ENCODE data around the gene ARHGEF4. TPM values are rescaled to one million over a fixed set of nuclear protein-coding genes. Genes with fewer than 3 reads are reported as not detected.

ARHGEF4 gene
- total RNA-seq, 1 experiment from 2014 or later, result 4.0 TPM

DNA sequence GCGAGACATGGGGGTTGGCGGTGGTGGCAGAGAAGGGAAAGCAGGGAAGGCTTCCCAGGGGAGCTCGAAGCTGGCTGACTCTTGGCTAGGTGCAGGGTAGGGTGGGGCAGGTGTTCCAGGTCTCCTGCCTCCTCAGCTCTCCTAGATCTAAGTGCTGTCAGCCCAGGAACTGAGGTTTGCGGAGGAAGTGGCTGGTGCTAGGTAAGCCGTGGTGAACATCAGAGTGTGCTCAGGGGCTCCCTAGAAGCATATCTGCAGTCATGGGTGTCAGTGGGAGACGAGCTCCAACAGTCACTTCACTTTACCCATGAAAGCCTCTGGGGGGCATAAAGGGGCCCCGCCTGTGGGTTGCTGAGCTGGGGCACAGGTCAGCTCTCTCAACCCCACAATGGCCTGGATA lies 34.1 kb downstream of the ARHGEF4 start:
- in situ Hi-C loops (cut with HindIII; ENCODE audit: low pct_unique_long_range_greater_than_20kb, low sequenced_read_pairs), result no loop called here
- no peak for DNase-seq (ENCODE audit: low read depth, low spot score)

DNA sequence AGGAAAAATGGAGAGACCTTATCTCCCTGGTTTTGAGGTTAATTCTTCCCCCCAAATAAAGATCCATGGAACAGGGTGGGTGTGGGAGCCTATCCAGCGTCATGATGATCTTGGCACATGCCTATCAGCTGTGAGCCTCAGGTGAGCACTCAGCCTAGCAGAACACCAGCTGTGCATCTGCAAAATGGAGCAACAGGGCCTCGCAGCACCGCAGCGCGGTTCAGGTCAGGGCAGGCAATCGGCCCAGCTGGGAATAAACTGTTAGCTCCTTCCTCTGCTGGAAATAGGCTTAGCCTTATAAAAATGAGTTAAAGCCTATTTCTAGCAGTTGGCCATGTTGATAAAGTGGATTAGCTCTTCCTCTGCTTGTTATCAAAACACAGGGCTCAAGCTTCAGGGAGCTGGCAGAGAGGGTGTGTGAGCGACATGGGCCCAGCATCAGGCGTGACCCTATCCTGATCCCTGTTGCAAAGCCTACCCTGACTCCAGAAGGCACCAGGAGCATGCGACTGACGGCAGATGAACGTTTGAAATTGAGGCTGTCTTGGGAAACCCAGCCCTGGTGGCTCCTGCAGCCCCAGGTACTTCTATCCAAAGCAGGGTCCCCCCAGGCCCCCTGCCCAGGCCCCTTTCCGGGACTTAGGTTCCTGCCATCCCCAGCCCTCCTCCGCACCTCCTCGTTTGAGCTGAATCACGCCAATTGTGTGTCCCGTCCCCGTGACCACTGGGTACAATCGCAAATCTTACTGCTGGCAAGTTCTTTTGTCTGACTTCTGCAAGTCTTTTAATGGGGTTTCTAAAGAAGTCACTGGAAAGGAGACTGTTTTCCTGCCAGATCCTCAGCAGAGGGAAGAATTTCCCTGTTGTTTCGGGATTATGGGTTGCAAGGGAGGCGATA lies 35.4 kb downstream of the ARHGEF4 start:
- DNase-seq (ENCODE audit: low read depth, low spot score), result no peak
- in situ Hi-C loops (cut with HindIII; ENCODE audit: low pct_unique_long_range_greater_than_20kb, low sequenced_read_pairs), result no loop called here

DNA sequence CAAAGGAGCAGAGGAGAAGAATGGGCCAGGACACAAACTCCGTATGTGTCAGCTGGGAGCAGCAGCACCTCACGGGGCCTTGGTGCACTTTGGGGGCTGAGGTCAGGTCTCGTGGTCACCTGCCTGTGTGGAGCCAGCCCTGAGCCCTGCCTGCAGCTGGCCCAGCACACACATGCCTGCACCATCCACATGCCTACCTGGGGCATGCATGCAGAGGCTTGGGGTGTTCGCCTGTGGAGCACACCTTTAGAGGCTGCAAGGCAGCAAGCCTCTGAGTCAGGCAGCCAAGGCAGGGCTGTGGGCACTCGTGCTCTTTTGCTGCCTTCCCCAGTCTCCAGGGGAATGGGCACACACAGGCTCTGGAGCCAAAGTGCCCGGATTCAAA lies 36.0 kb downstream of the ARHGEF4 start:
- in situ Hi-C loops (cut with HindIII; ENCODE audit: low pct_unique_long_range_greater_than_20kb, low sequenced_read_pairs), result no loop called here
- no peak for DNase-seq (ENCODE audit: low read depth, low spot score)

- in situ Hi-C loops (cut with HindIII; ENCODE audit: low pct_unique_long_range_greater_than_20kb, low sequenced_read_pairs), result no loop called here
- DNase-seq (ENCODE audit: low read depth, low spot score), result peak; percentile 74
Measured at GRCh38 chr2:130873700-130874346, 37.1 kb downstream of the ARHGEF4 start.

- in situ Hi-C loops (cut with HindIII; ENCODE audit: low pct_unique_long_range_greater_than_20kb, low sequenced_read_pairs), result no loop called here
Measured at GRCh38 chr2:130874512-130874911, 37.8 kb downstream of the ARHGEF4 start.

DNA sequence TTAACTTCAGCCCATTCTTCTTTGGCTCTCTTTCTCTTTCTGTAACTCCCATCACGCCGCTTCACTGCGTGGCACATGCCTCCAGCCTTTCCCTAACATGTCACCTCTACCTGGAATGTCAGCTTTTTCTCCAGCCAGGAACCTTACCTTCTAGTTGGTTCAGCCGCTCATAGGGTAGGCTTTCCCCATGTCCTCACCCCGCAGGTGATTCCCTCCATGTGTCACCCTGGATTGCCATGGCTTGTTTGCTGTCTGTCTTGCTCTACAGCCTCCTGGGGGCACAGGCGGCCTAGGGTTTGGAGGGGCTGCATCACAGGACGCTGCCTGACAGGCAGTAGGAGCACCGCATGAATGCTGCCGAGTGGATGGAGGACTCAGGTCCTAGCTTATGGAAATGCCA lies 39.2 kb downstream of the ARHGEF4 start:
- no peak for DNase-seq (ENCODE audit: low read depth, low spot score)
- in situ Hi-C loops (cut with HindIII; ENCODE audit: low pct_unique_long_range_greater_than_20kb, low sequenced_read_pairs), result no loop called here

More at GRCh38 chr2:130874512-130874911, 37.8 kb downstream of the ARHGEF4 start:
- no peak for DNase-seq (ENCODE audit: low read depth, low spot score)

GRCh38 chr2:130877258-130877657 lies 40.5 kb downstream of the ARHGEF4 start:
- no peak for DNase-seq (ENCODE audit: low read depth, low spot score)
- in situ Hi-C loops (cut with HindIII; ENCODE audit: low pct_unique_long_range_greater_than_20kb, low sequenced_read_pairs), result no loop called here

- in situ Hi-C loops (cut with HindIII; ENCODE audit: low pct_unique_long_range_greater_than_20kb, low sequenced_read_pairs), result no loop called here
- no peak for DNase-seq (ENCODE audit: low read depth, low spot score)
Measured at GRCh38 chr2:130878316-130878715, 41.6 kb downstream of the ARHGEF4 start.

DNA sequence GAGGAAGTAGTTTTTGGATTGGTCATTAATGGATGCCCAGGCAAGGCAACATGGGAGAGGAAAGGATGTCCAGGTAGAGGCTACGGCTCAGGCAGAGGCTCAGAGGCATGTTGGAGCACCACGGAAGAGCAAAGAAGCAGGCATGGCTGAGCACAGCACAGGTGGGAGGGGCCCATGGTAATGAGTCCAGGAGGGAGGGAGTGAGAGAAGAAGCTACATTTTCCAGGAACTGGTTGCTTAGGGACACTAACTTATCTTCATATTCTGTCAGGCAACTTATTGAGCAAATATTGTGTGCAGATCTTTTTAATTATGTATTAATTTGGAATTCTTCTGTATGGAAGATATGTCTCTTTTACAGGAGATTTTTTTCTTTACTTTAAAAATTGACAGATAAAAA lies 42.2 kb downstream of the ARHGEF4 start:
- DNase-seq (ENCODE audit: low read depth, low spot score), result no peak
- in situ Hi-C loops (cut with HindIII; ENCODE audit: low pct_unique_long_range_greater_than_20kb, low sequenced_read_pairs), result no loop called here

DNA sequence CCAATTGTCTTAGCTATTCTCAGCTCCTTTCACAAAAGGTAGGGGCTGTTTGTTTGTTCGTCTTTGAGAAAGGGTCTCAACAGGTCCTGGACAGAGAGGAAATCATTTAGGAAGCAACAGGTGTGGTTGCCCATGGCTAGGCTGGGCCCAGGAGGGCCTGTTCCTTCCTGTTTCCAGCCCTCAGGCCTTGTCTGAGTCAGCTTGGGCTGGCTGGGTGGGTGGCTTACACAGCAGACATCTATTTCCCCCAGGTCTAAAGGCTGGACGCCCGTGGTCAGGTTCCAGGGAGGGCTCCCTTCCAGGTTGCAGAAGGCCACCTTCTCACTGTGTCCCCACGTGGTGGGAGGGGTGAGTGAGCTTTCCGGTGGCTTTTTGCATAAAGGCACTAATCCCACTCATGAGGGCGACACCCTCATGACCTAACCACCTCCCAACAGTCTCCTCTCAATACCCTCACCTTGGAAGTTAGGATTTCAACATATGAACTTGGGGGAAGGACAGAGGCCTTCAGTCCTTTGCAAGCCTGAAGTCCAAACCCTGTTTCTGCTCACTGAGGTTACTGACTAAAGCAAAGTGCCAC lies 45.5 kb downstream of the ARHGEF4 start:
- in situ Hi-C loops (cut with HindIII; ENCODE audit: low pct_unique_long_range_greater_than_20kb, low sequenced_read_pairs), result no loop called here
- DNase-seq (ENCODE audit: low read depth, low spot score), result no peak

GRCh38 chr2:130882991-130883390 lies 46.3 kb downstream of the ARHGEF4 start:
- in situ Hi-C loops (cut with HindIII; ENCODE audit: low pct_unique_long_range_greater_than_20kb, low sequenced_read_pairs), result no loop called here
- no peak for DNase-seq (ENCODE audit: low read depth, low spot score)

DNA sequence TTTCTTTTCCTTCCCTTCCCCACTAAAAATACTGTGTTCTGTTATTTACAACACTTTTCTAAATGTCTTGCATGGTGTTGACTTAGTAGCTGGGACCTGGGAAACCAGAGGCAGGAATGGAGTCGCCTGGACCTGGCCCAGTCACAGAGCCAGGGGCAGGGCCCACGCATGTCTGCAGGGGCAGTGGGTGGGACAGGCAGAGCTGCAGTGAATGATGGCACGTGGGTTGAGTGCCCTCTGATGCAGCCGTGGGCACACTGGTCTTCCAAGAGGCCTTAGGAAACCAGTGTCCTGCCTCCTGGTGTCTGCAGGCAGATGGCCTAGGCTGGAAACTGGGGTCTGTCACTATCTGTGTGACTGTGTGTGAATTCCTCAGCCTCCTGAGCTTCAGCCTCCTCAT lies 46.8 kb downstream of the ARHGEF4 start:
- in situ Hi-C loops (cut with HindIII; ENCODE audit: low pct_unique_long_range_greater_than_20kb, low sequenced_read_pairs), result no loop called here
- DNase-seq (ENCODE audit: low read depth, low spot score), result no peak

GRCh38 chr2:130884013-130884412 lies 47.3 kb downstream of the ARHGEF4 start:
- DNase-seq (ENCODE audit: low read depth, low spot score), result no peak
- in situ Hi-C loops (cut with HindIII; ENCODE audit: low pct_unique_long_range_greater_than_20kb, low sequenced_read_pairs), result no loop called here

- peak; percentile 7 for DNase-seq (ENCODE audit: low read depth, low spot score)
- in situ Hi-C loops (cut with HindIII; ENCODE audit: low pct_unique_long_range_greater_than_20kb, low sequenced_read_pairs), result no loop called here
Measured at GRCh38 chr2:130884503-130884902, 47.8 kb downstream of the ARHGEF4 start.

- in situ Hi-C loops (cut with HindIII; ENCODE audit: low pct_unique_long_range_greater_than_20kb, low sequenced_read_pairs), result no loop called here
- DNase-seq (ENCODE audit: low read depth, low spot score), result no peak
Measured at GRCh38 chr2:130887643-130888042, 50.9 kb downstream of the ARHGEF4 start.

GRCh38 chr2:130890941-130891669 lies 54.4 kb downstream of the ARHGEF4 start:
- DNase-seq (ENCODE audit: low read depth, low spot score), result no peak
- in situ Hi-C loops (cut with HindIII; ENCODE audit: low pct_unique_long_range_greater_than_20kb, low sequenced_read_pairs), result no loop called here

DNA sequence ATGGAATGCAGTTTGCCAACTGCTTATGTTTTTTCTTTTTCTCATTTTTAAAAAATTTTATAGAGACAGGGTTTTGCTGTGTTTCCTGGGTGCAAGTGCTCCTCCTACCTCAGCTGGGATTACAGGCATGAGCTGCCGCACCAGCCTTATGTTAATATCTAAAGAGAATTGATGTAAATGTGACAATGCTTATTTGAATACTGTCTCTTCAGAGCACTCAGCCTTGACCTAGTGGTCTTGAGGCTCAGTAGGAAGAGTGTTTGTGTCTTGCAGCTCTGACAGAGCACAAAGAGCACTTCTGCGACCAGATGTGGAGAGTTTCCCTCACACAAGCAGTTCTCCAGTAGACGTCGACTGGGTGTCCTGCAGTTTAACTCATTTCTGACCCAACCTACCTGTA lies 55.3 kb downstream of the ARHGEF4 start:
- no peak for DNase-seq (ENCODE audit: low read depth, low spot score)
- in situ Hi-C loops (cut with HindIII; ENCODE audit: low pct_unique_long_range_greater_than_20kb, low sequenced_read_pairs), result no loop called here
